SK-N-SH treated with all-trans-retinoic acid at 6 μM for 48 hours (cell line): ENCODE measurements around the gene IFRD2.

Experiments used
- ATAC-seq: fragments of 200-7000 bp; cut with Tn5 transposase; 3 replicates; pipeline ENCODE4 v1.9.1; 2020; ENCODE audit warnings: mild to moderate bottlenecking, moderate library complexity
- ARNTL ChIP-seq: fragments of 450-650 bp; formaldehyde crosslinking; IDR thresholded peaks from 2 replicates; pipeline ENCODE4 v1.5.0; 2020; ENCODE audit warnings: low read depth, mild to moderate bottlenecking, moderate library complexity, borderline replicate concordance
- BACH2 ChIP-seq: fragments of 250-450 bp; sonication (Bioruptor Pico); IDR thresholded peaks from 2 replicates; pipeline ENCODE4 v1.9.0; 2021; ENCODE audit warnings: mild to moderate bottlenecking, borderline replicate concordance
- CREB5 ChIP-seq: fragments of 250-450 bp; sonication (Bioruptor Pico); IDR thresholded peaks from 2 replicates; pipeline ENCODE4 v1.5.1; 2020; ENCODE audit warnings: low read depth, mild to moderate bottlenecking, moderate library complexity
- CSDC2 ChIP-seq: fragments of 250-450 bp; sonication (Bioruptor Pico); IDR thresholded peaks from 2 replicates; pipeline ENCODE4 v1.5.0; 2020; ENCODE audit warnings: mild to moderate bottlenecking, moderate library complexity
- ESRRG ChIP-seq: fragments of 250-450 bp; sonication (Bioruptor Pico); IDR thresholded peaks from 2 replicates; pipeline ENCODE4 v1.6.1; 2021; ENCODE audit warnings: mild to moderate bottlenecking
- GLIS3 ChIP-seq: fragments of 250-450 bp; sonication (Bioruptor Pico); IDR thresholded peaks from 2 replicates; pipeline ENCODE4 v1.5.0; 2020; ENCODE audit warnings: mild to moderate bottlenecking, moderate library complexity
- ISL1 ChIP-seq: fragments of 250-450 bp; sonication (Bioruptor Pico); IDR thresholded peaks from 2 replicates; pipeline ENCODE4 v2.1.2; 2022; ENCODE audit warnings: mild to moderate bottlenecking, moderate library complexity
- OSR1 ChIP-seq: fragments of 250-450 bp; sonication (Bioruptor Pico); IDR thresholded peaks from 2 replicates; pipeline ENCODE4 v1.8.0; 2022; ENCODE audit warnings: moderate library complexity, mild to moderate bottlenecking, inconsistent platforms
- PATZ1 ChIP-seq: fragments of 250-450 bp; sonication (Bioruptor Pico); IDR thresholded peaks from 2 replicates; pipeline ENCODE4 v1.8.0; 2020; ENCODE audit warnings: mild to moderate bottlenecking, moderate library complexity, borderline replicate concordance
- POU6F1 ChIP-seq: fragments of 250-450 bp; sonication (Bioruptor Pico); IDR thresholded peaks from 2 replicates; pipeline ENCODE4 v1.8.0; 2021; ENCODE audit warnings: low read depth, mild to moderate bottlenecking, moderate library complexity, borderline replicate concordance
- PPARA ChIP-seq: fragments of 250-450 bp; sonication (Bioruptor Pico); IDR thresholded peaks from 2 replicates; pipeline ENCODE4 v1.5.0; 2020; ENCODE audit warnings: mild to moderate bottlenecking, borderline replicate concordance
- RARB ChIP-seq: fragments of 250-450 bp; sonication (Bioruptor Pico); IDR thresholded peaks from 2 replicates; pipeline ENCODE4 v1.8.0; 2021; ENCODE audit warnings: mild to moderate bottlenecking, moderate library complexity
- SNAI2 ChIP-seq: fragments of 250-450 bp; sonication (Bioruptor Pico); IDR thresholded peaks from 2 replicates; pipeline ENCODE4 v1.5.0; 2020; ENCODE audit warnings: mild to moderate bottlenecking, moderate library complexity
- TCF4 ChIP-seq: fragments of 250-450 bp; sonication (Bioruptor Pico); IDR thresholded peaks from 2 replicates; pipeline ENCODE4 v1.8.0; 2021; ENCODE audit warnings: mild to moderate bottlenecking, moderate library complexity, borderline replicate concordance
- TOX ChIP-seq: fragments of 250-450 bp; sonication (Bioruptor Pico); IDR thresholded peaks from 2 replicates; pipeline ENCODE4 v1.8.0; 2021; ENCODE audit warnings: mild to moderate bottlenecking, moderate library complexity, borderline replicate concordance
- TSHZ2 ChIP-seq: fragments of 250-450 bp; sonication (Bioruptor Pico); IDR thresholded peaks from 2 replicates; pipeline ENCODE4 v1.5.0; 2020; ENCODE audit warnings: mild to moderate bottlenecking, moderate library complexity
- ZFP3 ChIP-seq: fragments of 250-450 bp; sonication (Bioruptor Pico); IDR thresholded peaks from 2 replicates; pipeline ENCODE4 v1.5.0; 2020; ENCODE audit warnings: mild to moderate bottlenecking, moderate library complexity
- ZFP30 ChIP-seq: fragments of 450-650 bp; formaldehyde crosslinking; IDR thresholded peaks from 2 replicates; pipeline ENCODE4 v1.5.0; 2022; ENCODE audit warnings: mild to moderate bottlenecking, moderate library complexity
- ZNF565 ChIP-seq: fragments of 450-650 bp; formaldehyde crosslinking; conservative IDR thresholded peaks from 2 replicates; pipeline ENCODE4 v1.5.0; 2020; ENCODE audit warnings: low read depth, mild to moderate bottlenecking, moderate library complexity
- ZNF70 ChIP-seq: fragments of 450-650 bp; formaldehyde crosslinking; IDR thresholded peaks from 2 replicates; pipeline ENCODE4 v1.5.0; 2020; ENCODE audit warnings: mild to moderate bottlenecking, moderate library complexity
- ZNF8 ChIP-seq: fragments of 450-650 bp; formaldehyde crosslinking; IDR thresholded peaks from 2 replicates; pipeline ENCODE4 v1.5.0; 2020; ENCODE audit warnings: mild to moderate bottlenecking, moderate library complexity
- TF ChIP-seq, protein P1 (sequence below): fragments of 250-450 bp; sonication (Bioruptor Pico); IDR thresholded peaks from 2 replicates; pipeline ENCODE4 v1.5.1; 2021; ENCODE audit warnings: mild to moderate bottlenecking, moderate library complexity

The IFRD2 gene

GRCh38 chr3:50299638-50299928 is 7.4 kb upstream of the IFRD2 start:
- no peak for ATAC-seq
- TF ChIP-seq CREB5 (CRISPR knock-in tag) (no peak), TOX (CRISPR knock-in tag) (no peak), ISL1 (CRISPR knock-in tag) (no peak), TSHZ2 (CRISPR knock-in tag) (no peak), GLIS3 (CRISPR knock-in tag) (no peak), TCF4 (CRISPR knock-in tag) (no peak), RARB (CRISPR knock-in tag) (no peak), ZFP3 (CRISPR knock-in tag) (no peak), PPARA (no peak), SNAI2 (CRISPR knock-in tag) (no peak), ZNF8 (CRISPR knock-in tag) (no peak), ZFP30 (CRISPR knock-in tag) (no peak), ESRRG (CRISPR knock-in tag) (no peak), OSR1 (CRISPR knock-in tag) (no peak), ZNF70 (CRISPR knock-in tag) (no peak)
- TF ChIP-seq, protein P1, sequence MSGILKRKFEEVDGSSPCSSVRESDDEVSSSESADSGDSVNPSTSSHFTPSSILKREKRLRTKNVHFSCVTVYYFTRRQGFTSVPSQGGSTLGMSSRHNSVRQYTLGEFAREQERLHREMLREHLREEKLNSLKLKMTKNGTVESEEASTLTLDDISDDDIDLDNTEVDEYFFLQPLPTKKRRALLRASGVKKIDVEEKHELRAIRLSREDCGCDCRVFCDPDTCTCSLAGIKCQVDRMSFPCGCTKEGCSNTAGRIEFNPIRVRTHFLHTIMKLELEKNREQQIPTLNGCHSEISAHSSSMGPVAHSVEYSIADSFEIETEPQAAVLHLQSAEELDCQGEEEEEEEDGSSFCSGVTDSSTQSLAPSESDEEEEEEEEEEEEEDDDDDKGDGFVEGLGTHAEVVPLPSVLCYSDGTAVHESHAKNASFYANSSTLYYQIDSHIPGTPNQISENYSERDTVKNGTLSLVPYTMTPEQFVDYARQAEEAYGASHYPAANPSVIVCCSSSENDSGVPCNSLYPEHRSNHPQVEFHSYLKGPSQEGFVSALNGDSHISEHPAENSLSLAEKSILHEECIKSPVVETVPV (CRISPR knock-in tag): no peak
- TF ChIP-seq, all 23 proteins: peak for 0

DNA sequence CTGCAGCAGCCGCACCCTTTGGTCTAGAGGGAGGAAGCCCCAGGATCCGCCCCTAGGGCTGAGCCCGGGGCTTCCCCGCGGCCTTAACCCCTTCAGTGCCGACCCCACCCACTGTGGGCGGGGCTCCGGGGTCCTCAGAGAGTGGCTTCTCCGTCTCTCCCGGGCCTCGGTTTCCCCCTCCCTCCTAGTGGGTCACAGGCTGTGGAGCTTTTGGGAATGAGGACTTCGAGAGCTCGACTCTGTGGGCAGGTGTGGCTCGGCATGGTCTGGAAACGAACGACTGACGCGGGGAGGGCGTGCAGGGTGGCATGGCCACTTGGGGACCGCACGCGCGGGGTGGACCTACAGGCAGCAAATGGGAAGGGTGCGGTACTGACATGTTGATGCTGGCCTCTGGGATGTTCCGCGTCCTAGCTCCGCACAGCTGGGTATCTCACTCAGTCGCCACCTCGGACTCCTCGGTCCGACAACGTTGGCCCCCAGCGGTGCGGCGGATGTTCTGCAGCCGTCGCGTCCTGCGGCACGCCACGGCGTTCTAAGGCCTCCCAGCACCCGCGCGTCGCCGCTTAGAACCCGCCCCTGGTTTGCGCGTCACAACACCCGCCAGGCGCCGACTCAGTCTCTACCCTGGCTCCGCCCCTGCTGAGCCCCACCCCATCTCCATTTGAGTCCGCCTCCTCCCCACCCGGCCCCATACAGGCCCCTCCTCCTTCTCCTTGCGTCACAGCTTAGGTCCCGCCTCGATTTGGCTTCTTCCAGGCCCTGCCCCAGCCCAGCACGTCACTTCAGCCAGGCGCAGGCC is 6.8 kb upstream of the IFRD2 start, which contains the start of the genes HYAL3 and NAA80:
Gene HYAL3, minus strand, starts transcription at position 570 of the 802 bp plus-strand sequence. CDS start 3,803 bp downstream, outside the sequence.
Gene NAA80, minus strand, starts transcription at position 570 of the 802 bp plus-strand sequence. CDS start 1,942 bp downstream, outside the sequence.
- ATAC-seq: peak; percentile 90
- TF ChIP-seq ZNF8 (CRISPR knock-in tag) (peak; percentile 93), ZNF565 (CRISPR knock-in tag) (no peak), POU6F1 (CRISPR knock-in tag) (no peak), BACH2 (no peak), ARNTL (CRISPR knock-in tag) (no peak), PATZ1 (no peak), SNAI2 (CRISPR knock-in tag) (no peak), ZFP3 (CRISPR knock-in tag) (0 out of 2 replicates have a peak, but pooled peaks have one; percentile 26), GLIS3 (CRISPR knock-in tag) (no peak), ZFP30 (CRISPR knock-in tag) (no peak), PPARA (no peak), CSDC2 (CRISPR knock-in tag) (no peak)
- TF ChIP-seq, protein P1 (CRISPR knock-in tag): no peak
- TF ChIP-seq, all 23 proteins: peak for 2
